ENCODE measurements around the gene MPP2.
A peak's percentile ranks its signal among the peaks of the same experiment; 100 is the strongest.
"Not testable (repeated sequence)": the region's sequence is repeated elsewhere in the genome, so short reads cannot be mapped to it uniquely, and the experiment has no call there.

Gene MPP2

DNA sequence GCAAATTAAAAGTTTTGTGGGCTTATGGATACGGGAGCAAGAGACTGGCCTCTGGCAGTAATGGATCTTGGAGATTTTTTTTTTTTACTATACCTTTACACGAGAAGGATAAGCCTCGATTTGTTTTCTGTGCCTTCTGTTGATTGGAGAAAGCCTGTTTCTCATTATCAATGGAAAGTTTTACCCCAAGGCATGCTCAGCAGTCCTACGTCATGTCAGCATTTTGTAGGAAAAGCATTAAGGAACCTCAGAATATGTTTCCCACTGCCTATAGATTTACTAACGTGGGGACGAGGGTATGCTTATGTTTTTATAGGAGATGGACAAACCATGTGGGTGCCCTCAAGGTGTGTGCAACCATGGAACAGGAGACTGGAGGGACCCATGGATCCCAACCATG lies 33.5 kb downstream of the MPP2 start:
- DNase-seq: no peak

DNA sequence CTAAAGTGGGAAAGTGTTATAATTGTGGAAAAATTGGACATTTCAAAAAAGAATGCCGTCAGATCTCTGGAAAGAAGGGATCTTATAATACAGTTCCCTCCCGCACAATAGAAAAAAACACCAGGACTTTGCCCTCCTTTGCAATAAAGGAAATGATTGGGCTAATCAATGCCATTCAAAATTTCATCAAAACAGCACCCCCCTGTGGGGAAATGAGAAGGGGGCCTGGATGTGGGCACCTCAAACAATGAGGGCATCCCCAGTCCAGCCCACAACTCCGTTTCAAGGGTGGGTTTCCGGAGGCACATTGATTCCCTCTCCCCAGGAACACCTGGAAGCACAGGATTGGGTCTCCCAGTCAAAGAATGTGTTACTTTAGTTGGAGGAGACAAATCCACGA lies 34.2 kb downstream of the MPP2 start:
- no peak for DNase-seq

DNA sequence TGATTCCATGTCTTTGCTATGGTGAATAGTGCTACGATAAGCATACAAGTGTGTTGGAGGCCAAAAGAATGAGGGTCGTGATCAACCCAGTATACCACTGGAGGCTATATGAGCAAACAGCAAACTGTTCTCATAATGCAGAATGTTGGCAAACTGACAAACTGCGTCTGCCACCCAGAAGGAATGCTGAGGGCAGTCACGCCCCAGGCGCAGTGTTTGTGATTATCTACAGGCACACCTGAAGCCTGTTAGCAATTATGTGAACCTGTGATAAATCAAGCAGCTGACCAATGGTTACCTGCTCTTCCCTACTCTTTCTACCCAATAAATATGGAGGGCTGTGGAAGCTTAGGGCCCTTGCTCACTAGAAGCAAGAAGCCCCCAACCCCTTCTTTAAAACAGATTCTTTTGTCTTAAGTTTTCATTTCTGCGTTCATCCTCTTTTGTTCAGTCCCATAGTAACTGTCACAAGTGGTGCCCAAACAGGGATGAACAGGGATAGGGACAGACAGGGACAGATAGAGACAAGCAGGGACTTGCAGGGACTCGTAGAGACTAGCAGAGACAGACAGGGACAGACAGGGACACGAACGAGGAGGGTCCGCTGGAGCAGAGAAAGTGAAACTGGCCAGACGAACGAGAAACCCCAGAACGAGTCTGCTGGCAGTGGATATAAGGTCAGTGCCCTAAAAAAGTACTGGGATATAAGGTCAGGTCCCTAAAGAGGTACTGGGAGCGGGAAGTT lies 35.2 kb downstream of the MPP2 start:
- no peak for DNase-seq

DNA sequence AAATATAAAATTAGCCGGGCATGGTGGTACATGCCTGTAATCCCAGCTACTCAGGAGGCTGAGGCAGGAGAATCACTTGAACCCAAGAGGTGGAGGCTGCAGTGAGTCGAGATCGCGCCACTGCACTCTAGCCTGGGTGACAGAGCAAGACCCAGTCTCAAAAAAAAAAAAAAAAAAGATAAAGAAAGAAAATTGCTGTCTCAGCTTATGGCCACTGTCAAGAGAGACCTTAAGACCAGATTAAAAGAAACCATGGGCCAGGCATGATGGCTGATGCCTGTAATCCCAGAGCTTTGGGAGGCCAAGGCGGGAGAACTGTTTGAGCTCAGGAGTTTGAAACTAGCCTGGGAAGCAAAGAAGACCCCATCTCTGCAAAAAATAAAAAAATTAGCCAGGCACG lies 38.3 kb downstream of the MPP2 start:
- not testable (repeated sequence) for DNase-seq

DNA sequence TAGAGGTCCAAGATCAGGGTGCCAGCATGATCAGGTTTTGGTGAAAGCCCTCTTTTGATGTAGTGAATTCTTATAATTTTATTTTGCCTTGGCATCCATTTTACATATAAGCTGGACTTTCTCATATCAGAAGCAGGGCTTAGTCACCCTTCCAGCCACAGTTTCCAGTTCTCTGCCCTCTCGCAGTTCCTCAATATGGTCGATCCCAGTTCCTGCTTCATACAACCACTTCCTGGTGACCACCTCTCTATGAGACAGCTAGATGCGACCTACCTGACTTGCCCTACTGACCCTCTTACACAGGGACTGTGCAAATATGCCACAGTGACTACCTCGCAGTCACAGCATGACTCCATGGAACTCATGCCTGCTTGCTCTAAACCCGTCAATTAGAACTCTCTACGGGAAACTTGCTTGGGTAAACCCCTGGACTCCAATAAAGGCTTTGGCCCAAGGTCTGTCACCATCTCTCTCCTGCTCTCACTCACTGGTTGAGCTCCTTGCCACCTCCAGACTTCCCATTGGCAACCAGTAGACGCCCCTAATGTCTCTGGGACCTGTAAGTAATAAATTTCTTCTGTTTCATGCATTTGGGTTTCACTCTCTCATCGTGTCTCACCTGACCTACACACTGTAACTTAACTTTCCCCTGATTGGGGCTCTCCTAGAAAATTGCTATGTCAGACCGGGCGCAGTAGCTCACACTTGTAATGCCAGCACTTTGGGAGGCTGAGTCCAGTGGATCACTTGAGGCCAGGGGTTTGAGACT lies 38.9 kb downstream of the MPP2 start:
- no peak for DNase-seq

DNA sequence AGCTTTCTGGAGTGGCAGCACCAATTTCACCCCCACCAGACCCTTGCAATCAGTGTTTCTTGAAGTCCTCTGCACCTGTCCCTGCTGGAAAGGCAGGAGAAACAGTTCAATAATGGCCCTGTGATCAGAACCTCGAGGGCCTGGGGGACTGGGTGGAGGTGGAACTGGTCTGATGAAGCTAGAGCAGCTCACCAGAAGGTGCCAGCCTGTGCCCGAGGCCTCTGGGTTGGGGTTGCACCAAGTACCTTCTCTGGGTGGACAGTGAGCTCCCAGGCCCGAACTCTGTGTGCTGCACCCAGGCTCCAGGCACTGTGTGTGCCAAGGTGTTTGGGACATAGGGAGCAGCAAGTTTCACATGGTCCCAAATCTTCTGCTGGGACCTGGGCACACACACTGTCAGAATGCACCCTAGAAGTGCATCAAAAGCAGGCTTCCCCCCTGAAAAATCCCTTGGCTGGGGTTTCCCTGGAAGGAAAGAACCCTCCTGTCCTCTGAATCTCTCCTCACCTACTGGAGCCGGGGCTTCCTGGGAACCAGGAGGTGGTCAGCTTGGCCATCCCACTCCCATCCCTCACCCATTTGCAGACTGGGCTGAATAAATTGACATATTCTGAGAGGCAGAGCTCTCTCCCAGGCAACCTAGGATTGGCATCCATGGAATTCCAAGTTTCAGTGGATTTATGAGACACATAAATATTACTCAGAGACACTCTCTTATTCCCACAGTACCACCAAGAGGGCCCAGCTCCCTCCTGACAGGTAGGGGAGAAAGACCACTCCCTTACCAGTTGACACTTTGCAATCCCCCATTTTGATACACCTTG lies 43.0 kb downstream of the MPP2 start:
- DNase-seq: no peak

DNA sequence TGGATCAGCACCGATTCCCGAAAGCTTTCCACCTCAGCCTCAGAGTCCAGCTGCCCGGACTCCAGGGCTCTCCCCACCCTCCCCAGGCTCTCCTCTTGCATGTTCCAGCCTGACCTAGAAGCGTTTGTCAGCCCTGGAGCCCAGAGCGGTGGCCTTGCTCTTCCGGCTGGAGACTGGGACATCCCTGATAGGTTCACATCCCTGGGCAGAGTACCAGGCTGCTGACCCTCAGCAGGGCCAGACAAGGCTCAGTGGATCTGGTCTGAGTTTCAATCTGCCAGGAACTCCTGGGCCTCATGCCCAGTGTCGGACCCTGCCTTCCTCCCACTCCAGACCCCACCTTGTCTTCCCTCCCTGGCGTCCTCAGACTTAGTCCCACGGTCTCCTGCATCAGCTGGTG lies 45.4 kb downstream of the MPP2 start:
- DNase-seq: no peak

DNA sequence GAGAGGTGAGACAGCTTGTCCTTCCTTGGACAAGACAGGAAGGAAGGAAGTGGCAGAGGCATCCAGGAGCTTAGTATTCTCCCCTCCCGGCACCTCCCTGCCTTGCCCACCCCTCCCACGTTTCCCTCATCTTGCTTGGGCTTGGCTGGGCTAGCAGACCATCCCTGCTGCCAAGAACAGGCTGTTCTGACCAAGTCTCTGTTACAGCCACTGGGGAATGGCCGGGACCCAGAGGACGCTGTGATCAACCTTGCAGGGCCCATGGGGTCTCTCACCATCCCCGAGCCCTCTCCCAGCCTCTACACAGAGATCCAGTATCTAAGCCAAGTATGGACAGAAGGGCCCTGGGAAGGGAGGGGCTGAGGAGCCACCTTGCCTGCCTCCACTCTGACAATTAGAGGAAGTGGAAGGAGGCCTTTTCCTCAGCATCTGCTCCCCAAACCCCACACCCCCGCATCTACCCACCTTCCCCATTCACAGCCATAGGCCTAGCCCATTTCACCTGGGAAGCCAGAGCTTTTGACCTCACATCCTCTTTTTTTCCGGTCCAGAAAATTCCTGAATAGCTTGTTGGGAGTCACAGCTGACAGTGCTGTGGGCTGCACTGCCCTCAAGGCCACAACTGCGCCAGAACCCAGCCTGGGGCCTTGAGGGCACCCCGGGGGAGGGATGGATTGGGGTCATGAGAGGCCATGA lies 46.3 kb downstream of the MPP2 start:
- DNase-seq: no peak

DNA sequence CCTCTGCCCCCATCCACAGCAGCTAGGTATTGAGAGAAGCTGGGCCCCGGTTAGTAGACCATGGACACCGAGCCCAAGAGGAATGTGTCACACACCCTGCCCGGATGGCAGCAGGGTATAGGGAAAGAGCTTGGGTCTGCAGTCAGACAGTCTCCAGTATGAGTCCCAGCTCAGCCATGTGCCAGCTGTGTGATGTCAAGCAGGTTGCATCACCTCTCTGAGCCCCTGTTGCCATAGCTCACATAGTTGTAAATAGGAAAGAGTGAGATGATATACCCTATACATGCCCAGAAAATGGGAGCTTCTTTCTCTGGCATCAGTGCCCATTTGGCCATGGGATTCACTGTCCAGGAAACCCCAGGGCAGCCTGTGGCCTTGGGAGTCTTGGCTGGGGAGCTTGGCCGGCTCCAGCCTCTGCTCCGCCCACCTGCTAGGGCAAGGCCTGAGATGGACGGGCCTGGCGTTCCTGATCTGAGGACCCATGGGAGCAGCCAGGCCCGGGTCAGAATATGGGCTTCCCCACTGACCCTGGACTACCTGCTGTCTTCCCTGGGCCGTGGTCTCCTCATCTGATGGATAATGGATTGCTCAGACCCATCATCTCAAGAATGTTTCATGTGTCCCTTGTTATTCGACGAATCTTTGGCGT lies 47.1 kb downstream of the MPP2 start:
- no peak for DNase-seq

DNA sequence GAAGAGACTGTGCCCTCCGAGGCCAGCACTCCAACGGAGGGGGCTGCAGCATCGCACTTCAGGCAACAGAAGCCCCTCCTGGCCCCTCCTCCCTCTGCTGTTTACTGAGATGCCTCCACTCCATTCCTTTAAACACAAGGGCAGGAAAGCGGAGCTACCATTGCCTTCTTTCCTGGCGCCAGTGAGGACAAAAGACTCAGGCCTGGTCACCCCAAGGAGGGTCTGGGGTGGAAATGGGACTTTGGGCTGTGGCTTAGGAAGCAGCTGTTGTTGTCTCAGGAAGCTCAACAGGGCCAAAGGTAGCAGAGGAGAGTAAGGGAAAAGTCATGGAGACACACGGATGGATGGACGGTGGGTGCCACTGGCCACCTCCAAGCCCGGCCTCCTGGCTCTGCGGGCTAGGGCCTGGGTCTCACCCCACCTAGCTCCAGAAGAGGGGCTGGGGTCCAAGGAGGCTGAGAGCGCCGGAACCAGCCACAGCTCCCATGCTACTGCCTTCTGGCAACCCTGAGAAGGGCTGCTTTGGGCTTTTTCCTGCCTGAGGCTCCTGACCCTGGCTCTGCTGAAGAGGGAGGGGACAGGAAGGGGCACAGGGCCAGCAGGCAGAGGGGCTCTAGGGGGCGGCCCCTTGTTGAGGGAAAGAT lies 49.3 kb downstream of the MPP2 start:
- no peak for DNase-seq

DNA sequence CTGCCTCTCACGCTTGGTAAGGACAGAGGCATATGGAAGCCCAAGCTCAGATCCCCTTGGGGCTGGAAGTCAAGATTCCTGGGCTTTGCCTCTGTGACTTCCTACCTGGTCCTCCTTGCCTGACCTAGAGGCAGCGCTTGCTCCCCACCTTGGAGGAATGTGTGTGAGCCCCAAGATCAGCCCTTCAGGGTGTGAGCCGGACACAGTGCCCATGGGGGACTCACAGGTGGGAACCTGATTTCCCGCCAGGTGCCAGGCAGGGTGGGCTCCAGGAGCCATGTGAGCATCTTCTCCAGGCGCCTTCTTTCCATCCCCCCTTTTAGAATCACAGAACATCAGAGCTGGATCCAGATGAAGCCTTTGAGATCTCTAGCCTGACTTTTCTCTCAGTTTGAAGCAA lies 50.2 kb downstream of the MPP2 start:
- no peak for DNase-seq

DNA sequence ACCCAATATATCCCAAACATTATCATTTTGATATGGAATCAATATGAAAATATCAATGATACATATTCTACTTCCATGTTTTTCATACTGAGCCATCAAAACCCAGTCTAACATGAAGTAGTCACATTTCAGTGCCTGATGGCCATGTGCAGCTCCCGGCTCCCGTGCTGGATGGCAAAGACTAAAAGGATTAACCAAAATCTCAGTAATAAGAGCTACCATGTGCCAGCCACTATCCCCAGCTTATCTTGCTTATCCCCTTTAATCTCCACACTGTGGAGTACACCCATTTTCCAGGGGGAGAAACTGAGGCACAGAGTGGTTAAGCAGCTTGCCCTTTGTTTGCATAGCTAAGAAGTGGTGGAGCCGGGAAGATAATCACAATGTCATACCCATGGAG lies 51.2 kb downstream of the MPP2 start:
- no peak for DNase-seq

DNA sequence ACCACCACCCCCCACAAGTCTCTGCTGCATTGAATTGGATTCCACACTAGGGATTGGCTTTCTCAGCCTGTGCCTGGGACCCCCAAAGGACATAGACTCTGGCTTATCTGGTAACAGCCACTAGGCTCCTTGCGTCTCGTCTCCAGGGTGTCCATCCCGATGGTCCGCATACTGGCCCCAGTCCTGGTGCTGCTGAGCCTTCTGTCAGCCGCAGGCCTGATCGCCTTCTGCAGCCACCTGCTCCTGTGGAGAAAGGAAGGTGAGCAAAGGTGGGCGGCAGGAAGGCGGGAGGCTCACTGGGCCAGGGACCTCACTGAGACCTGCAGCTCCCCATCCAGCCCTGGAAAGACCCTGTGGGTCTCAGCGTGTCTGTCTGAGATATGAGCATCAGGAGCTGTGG lies 52.3 kb downstream of the MPP2 start:
- DNase-seq: no peak

DNA sequence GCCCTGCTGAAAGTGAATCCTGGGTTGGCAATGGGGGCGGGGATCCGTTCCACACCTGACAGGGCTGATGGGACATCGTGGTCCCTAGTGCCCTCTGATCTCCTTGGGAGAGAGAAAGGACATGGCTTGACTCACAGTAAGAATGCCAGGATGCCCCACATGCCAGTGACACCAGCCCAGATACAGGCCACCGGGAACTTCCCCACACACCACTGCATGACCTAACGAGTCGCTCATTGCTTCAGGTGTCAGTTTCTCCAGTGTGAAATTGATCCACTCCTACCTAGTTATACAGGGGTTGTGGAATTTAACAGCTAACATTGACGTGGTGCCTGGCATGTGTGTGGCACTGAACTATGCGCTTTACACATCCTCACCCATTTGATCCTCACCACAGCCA lies 52.8 kb downstream of the MPP2 start:
- DNase-seq: no peak

DNA sequence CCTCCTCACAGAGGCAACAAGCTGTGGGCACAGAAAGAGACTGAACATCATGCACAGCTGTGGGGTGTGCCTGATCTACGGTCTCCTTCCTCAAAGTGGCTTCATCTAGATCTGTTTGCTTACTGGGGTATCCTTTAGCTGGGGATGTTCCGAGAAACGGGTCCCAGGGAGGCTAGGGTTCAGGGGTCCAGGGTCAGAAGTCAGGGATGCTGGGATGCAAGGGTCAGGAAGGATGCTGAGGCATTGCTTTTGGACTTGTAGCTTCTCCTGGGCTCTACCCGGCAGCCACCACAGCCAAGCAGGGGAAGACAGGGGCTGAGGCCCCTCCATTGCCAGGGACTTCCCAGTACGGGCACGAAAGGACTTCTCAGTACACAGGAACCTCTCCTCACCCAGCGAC lies 53.8 kb downstream of the MPP2 start:
- no peak for DNase-seq

DNA sequence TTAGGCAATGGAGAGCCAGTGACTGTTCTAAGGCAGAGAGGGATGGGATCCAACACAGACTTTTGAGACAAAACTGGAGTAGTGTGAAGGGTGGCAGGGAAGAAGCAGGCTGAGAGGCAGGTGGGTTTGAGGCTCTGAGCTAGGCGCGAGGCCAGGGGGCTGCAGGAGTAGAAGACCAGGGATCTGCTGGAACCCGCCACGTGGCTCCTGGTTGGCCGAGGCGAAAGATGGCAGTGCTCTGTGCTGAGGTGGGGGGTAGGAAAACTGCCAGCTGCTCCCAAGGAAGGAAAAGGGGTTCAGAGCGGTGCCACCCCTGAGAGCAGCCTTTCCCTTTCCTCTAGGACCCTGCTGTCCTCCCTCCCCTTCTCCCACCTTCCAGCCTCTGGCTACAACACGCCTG lies 54.8 kb downstream of the MPP2 start:
- no peak for DNase-seq

DNA sequence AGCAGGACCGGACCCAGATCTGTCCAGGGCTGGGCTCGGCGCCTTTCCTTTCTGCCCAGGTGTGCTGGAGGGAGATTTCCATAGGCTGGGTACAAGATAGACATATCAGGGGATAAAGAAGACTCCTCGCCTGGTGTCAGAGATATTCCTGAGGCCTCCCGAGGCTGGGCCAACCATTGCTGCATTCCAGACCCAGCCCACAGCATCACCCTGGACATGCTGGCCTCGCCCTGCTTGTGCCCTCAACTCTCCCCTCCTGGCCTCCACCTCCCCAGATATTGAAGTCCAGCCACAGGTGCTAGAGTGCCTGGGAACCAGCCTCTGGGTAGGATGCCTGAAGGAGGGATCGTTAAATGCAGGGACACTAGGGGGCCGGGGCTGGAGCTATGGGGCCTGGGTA lies 58.2 kb downstream of the MPP2 start:
- DNase-seq: no peak

DNA sequence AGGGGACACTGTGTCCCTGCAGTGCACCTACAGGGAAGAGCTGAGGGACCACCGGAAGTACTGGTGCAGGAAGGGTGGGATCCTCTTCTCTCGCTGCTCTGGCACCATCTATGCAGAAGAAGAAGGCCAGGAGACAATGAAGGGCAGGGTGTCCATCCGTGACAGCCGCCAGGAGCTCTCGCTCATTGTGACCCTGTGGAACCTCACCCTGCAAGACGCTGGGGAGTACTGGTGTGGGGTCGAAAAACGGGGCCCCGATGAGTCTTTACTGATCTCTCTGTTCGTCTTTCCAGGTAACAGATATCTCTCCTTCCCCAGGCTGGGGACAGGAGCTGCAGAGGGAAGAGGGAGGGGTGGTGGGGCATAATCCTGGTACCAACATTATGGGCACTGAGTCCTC lies 58.7 kb downstream of the MPP2 start:
- no peak for DNase-seq

DNA sequence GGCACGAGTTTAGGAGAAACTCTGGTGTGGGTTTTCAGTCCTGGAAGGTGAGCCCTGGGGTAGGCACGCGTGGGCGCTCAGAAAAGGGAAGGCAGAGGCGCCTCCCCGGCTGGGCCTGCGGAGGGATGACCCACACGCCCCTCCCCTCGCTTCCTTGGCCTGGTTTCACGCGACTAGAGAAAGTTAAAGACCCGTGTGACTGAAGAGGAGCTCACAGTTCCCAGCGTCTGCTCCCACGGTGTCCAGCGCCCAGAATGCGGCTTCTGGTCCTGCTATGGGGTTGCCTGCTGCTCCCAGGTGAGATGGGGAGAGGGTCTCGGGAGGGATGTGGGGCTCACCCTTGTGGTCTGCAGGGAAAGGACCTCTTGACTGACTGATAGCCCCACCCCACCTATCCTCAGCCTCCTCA lies 60.4 kb downstream of the MPP2 start, which contains the start of gene CD300LG:
Gene CD300LG (plus strand): TSS at position 214 of the 409 bp plus-strand sequence. CDS start 41 bp downstream, at position 255.
- DNase-seq: no peak

DNA sequence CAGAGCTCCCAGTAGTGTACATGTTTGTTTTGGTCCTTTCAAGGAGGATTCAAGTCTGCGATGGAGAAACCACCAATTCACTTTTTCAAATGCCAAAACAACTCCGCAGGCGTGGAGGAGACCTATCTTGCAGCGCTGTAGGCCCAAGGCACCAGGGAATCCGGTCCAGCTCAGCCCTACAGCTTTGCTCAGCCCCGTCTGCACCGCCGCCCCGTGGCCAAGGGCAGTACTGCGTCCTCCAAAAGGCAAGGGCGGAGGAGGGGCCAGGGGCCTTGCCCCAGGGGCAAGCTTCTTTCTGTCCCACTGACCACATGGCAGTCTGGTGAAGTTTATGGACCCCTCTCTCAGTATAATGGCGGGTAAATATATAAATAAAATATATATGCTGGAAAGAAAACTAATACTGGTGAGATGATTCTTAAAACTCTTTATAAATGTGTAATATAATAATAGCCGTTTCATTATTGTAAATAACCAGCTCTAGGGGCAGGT lies 61.1 kb downstream of the MPP2 start:
- peak; percentile 22 to 51 for DNase-seq

DNA sequence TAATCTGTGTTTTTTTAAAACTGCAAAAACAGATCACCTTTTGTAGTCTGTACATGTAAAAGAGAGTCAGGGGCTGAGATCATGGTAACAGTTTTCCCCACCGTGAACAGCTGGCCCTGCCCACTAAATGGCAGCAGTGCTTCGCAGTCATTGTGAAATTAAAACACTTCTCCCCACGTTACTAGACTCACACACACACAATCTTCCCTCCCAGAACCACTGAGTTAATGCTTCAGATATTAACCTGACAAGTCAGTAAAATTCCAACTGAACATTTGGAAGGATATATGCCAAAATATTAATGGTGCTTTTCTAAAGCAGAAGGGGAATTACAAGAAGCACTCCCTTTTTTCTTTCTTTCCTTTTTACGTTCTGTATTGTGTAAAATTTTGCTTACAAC lies 61.6 kb downstream of the MPP2 start:
- DNase-seq: no peak

DNA sequence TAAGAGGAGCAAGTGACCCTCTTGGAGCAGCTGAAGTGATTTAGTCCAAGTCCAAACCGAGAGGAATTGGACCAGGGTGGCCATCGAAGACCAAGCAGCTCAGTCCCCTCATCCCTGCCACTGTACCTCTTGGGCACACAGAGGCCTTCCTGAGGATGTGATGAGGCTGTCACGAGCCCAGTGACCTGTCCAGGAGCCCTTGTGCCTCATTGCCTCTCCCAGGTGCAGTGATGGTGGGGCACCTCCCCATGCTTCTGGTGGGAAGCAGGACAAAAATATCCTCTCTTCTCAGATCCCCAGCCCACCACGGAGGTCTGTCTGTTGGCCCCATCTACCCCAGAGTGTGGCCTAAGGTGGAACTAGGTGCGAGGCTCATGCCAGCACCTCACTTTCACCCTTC lies 63.1 kb downstream of the MPP2 start:
- no peak for DNase-seq
